DOHH2 (cell line): ENCODE data around the gene CDS2.
A peak's percentile ranks its signal among the peaks of the same experiment; 100 is the strongest.

Experiments
- H3F3A ChIP-seq: fragments of 200-600 bp; sonication (generic), shearing (Covaris generic); 2 replicates; pipeline ENCODE4 v1.6.0; 2016; ENCODE audit warnings: antibody characterized with exemption, mild to moderate bottlenecking; ENCODE audit not compliant: control insufficient read depth, insufficient read depth
- H3K27ac ChIP-seq: fragments of 200-600 bp; sonication (generic); 2 replicates; pipeline ENCODE4 v1.5.1; 2014; ENCODE audit warnings: low read depth, mild to moderate bottlenecking, low read length, moderate library complexity
- H3K27me3 ChIP-seq: fragments of 200-600 bp; sonication (generic); 2 replicates; pipeline ENCODE4 v1.6.1; 2014; ENCODE audit warnings: mild to moderate bottlenecking, low read length, mixed read lengths; ENCODE audit not compliant: control insufficient read depth
- H3K36me3 ChIP-seq: fragments of 200-600 bp; sonication (generic); 2 replicates; pipeline ENCODE4 v1.6.1; 2014; ENCODE audit warnings: mild to moderate bottlenecking, low read length, moderate library complexity, mixed read lengths; ENCODE audit not compliant: control insufficient read depth
- H3K4me1 ChIP-seq: fragments of 200-600 bp; sonication (generic); 2 replicates; pipeline ENCODE4 v1.6.1; 2014; ENCODE audit warnings: mild to moderate bottlenecking, low read length, mixed read lengths; ENCODE audit not compliant: control insufficient read depth
- H3K4me2 ChIP-seq: fragments of 200-600 bp; sonication (generic); 2 replicates; pipeline ENCODE4 v1.6.0; 2014; ENCODE audit warnings: mild to moderate bottlenecking, low read length, moderate library complexity
- H3K4me3 ChIP-seq: fragments of 200-600 bp; sonication (generic); 2 replicates; pipeline ENCODE4 v1.5.1; 2014; ENCODE audit warnings: mild to moderate bottlenecking, low read length, mixed read lengths
- H3K79me2 ChIP-seq: fragments of 200-600 bp; sonication (generic); 2 replicates; pipeline ENCODE4 v1.6.1; 2014; ENCODE audit warnings: mild to moderate bottlenecking, low read length, mixed read lengths; ENCODE audit not compliant: control insufficient read depth
- H3K9me2 ChIP-seq: fragments of 200-600 bp; sonication (generic); replicated peaks from 2 replicates; pipeline ENCODE4 v1.6.1; 2014; ENCODE audit warnings: mild to moderate bottlenecking, low read length, mixed read lengths; ENCODE audit not compliant: control insufficient read depth
- H3K9me3 ChIP-seq: fragments of 200-600 bp; sonication (generic); 2 replicates; pipeline ENCODE4 v1.6.1; 2014; ENCODE audit warnings: antibody characterized with exemption, low read length, mixed read lengths; ENCODE audit not compliant: control insufficient read depth, insufficient read depth
- H4K20me1 ChIP-seq: fragments of 200-600 bp; sonication (generic); 2 replicates; pipeline ENCODE4 v1.6.0; 2014; ENCODE audit warnings: low read depth, mild to moderate bottlenecking, antibody characterized with exemption, low read length, moderate library complexity; ENCODE audit not compliant: control insufficient read depth, insufficient read depth
- CTCF ChIP-seq: fragments of 200-600 bp; sonication (generic); IDR thresholded peaks from one replicate; pipeline ENCODE4 v1.5.1; 2014; ENCODE audit warnings: antibody characterized with exemption, mild to moderate bottlenecking, low read depth, low read length; ENCODE audit not compliant: poor library complexity, severe bottlenecking
- EZH2phosphoT487 ChIP-seq: fragments of 200-600 bp; sonication (generic); IDR thresholded peaks from 2 replicates; pipeline ENCODE4 v1.6.1; 2017; ENCODE audit warnings: borderline replicate concordance, mild to moderate bottlenecking, antibody characterized with exemption, low read length, moderate library complexity, mixed read lengths

The CDS2 gene

GRCh38 chr20:5191829-5192569 lies 65.2 kb downstream of the CDS2 start:
- no peaks in the 10 kb centered on the region for H3K79me2 ChIP-seq
- H3K27me3 ChIP-seq, result no peaks in the 10 kb centered on the region
- no peaks in the 10 kb centered on the region for H4K20me1 ChIP-seq
- no peak overlapping the region for H3K4me3 ChIP-seq
- 0 out of 2 replicates have a peak overlapping the region, but pooled peaks have one; percentile 12 for H3K4me2 ChIP-seq
- peaks cover 16% of the 10 kb centered on the region for H3K36me3 ChIP-seq
- no peaks in the 10 kb centered on the region; the same call in 1 of the 2 replicates for H3F3A ChIP-seq
- H3K9me3 ChIP-seq, result no peaks in the 10 kb centered on the region
- H3K9me2 ChIP-seq, result no peaks in the 10 kb centered on the region
- H3K27ac ChIP-seq, result no peak overlapping the region
- TF ChIP-seq EZH2phosphoT487 (no peak), CTCF (peak; percentile 75)
- peaks cover 7% of the 10 kb centered on the region for H3K4me1 ChIP-seq

GRCh38 chr20:5192570-5193431 lies 66.0 kb downstream of the CDS2 start:
- no peaks in the 10 kb centered on the region for H3K79me2 ChIP-seq
- H4K20me1 ChIP-seq, result no peaks in the 10 kb centered on the region
- no peaks in the 10 kb centered on the region; the same call in 1 of the 2 replicates for H3F3A ChIP-seq
- H3K27me3 ChIP-seq, result no peaks in the 10 kb centered on the region
- H3K4me3 ChIP-seq, result no peak overlapping the region
- H3K36me3 ChIP-seq, result peaks cover 16% of the 10 kb centered on the region
- no peak overlapping the region for H3K27ac ChIP-seq
- peaks cover 7% of the 10 kb centered on the region for H3K4me1 ChIP-seq
- no peaks in the 10 kb centered on the region for H3K9me2 ChIP-seq
- no peak overlapping the region for H3K4me2 ChIP-seq
- H3K9me3 ChIP-seq, result no peaks in the 10 kb centered on the region
- no peak for TF ChIP-seq CTCF

GRCh38 chr20:5195655-5196054 lies 68.8 kb downstream of the CDS2 start:
- Histone ChIP-seq H3K4me2 (no peak overlapping the region), H3K4me3 (no peak overlapping the region), H3K79me2 (no peaks in the 10 kb centered on the region), H4K20me1 (no peaks in the 10 kb centered on the region), H3F3A (no peaks in the 10 kb centered on the region; the same call in 1 of the 2 replicates), H3K27ac (no peak overlapping the region), H3K9me2 (no peaks in the 10 kb centered on the region), H3K27me3 (no peaks in the 10 kb centered on the region), H3K9me3 (no peaks in the 10 kb centered on the region), H3K36me3 (peaks cover 5% of the 10 kb centered on the region), H3K4me1 (peaks cover 7% of the 10 kb centered on the region)
- TF ChIP-seq CTCF, result no peak
- TF ChIP-seq EZH2phosphoT487, result no peak
